ENCODE results near the gene TCAIM.

DNA sequence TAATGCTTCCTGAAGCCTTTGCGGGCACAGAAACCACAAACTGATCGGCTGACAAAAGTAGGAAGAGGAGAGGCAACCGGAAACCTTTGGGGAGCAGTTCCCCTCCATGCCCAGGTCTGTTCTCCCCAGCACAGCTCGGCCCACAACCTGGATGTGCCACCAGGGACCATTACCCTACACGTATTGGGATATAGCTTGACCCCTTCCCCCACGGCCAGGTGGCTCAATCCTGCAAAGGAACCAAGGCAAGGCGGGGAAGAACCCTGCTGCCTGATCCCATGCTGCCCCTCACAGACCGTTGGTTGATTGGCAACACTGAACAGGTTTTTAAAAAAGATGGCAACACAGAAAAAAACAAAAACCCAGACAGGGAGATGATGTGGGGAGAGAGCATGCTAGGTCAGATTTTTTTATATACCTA, 19.7 kb upstream of the TCAIM start:
- TF ChIP-seq TAF1 (IDR thresholded peaks at IDR 0.05; ENCODE audit: low read depth) (no peak), EZH2 (IDR thresholded peaks at IDR 0.05; ENCODE audit: borderline replicate concordance, insufficient read depth, low read length, poor library complexity, severe bottlenecking) (no peak), MXI1 (conservative IDR thresholded peaks at IDR 0.05; ENCODE audit: poor library complexity, severe bottlenecking) (no peak)
- TF ChIP-seq, protein P1, sequence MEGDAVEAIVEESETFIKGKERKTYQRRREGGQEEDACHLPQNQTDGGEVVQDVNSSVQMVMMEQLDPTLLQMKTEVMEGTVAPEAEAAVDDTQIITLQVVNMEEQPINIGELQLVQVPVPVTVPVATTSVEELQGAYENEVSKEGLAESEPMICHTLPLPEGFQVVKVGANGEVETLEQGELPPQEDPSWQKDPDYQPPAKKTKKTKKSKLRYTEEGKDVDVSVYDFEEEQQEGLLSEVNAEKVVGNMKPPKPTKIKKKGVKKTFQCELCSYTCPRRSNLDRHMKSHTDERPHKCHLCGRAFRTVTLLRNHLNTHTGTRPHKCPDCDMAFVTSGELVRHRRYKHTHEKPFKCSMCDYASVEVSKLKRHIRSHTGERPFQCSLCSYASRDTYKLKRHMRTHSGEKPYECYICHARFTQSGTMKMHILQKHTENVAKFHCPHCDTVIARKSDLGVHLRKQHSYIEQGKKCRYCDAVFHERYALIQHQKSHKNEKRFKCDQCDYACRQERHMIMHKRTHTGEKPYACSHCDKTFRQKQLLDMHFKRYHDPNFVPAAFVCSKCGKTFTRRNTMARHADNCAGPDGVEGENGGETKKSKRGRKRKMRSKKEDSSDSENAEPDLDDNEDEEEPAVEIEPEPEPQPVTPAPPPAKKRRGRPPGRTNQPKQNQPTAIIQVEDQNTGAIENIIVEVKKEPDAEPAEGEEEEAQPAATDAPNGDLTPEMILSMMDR (IDR thresholded peaks at IDR 0.05; ENCODE audit: poor library complexity, severe bottlenecking) = no peak

Measured in neural cell (in vitro differentiated cells).